Keratinocyte (primary cell): ENCODE measurements around the gene CRACR2B. TPM values are rescaled to one million over a fixed set of nuclear protein-coding genes. Genes with fewer than 3 reads are reported as not detected.

ENCODE experiments used
- DNase-seq: peaks from one replicate; pipeline ENCODE4 v3.0.0-alpha.2; 2011; ENCODE audit warnings: low read depth, missing footprints, low spot score
- FAIRE-seq: peaks from 2 replicates; lab custom pipeline; 2011; peaks lifted over from hg19 to GRCh38; lab: Jason Lieb, UNC
- H2AFZ ChIP-seq: 2 replicates; pipeline ENCODE4 v1.6.0; 2012; ENCODE audit warnings: low read length, control low read depth, inconsistent platforms; ENCODE audit not compliant: control insufficient read depth
- H3K27ac ChIP-seq: 2 replicates; pipeline ENCODE4 v1.5.1; 2011; ENCODE audit warnings: low read length; ENCODE audit not compliant: control insufficient read depth, insufficient read depth
- H3K27me3 ChIP-seq: 3 replicates; pipeline ENCODE4 v1.6.0; 2011; ENCODE audit warnings: low read length; ENCODE audit not compliant: control insufficient read depth, insufficient read depth; ENCODE audit errors: extremely low read depth
- H3K36me3 ChIP-seq, 2 experiments: 2 replicates in 1 of 2; 3 replicates in 1 of 2; pipeline ENCODE4 v1.5.1; 2011; ENCODE audit warnings: low read length in 2 of 2, mild to moderate bottlenecking in 1 of 2; ENCODE audit not compliant: control insufficient read depth in 2 of 2, insufficient read depth in 2 of 2; ENCODE audit errors: extremely low read depth in 1 of 2
- H3K4me1 ChIP-seq: 3 replicates; pipeline ENCODE4 v1.5.1; 2011; ENCODE audit warnings: low read length; ENCODE audit not compliant: control insufficient read depth, insufficient read depth; ENCODE audit errors: extremely low read depth
- H3K4me2 ChIP-seq: 3 replicates; pipeline ENCODE4 v1.6.0; 2011; ENCODE audit warnings: low read depth, low read length; ENCODE audit not compliant: control insufficient read depth, insufficient read depth; ENCODE audit errors: extremely low read depth
- H3K4me3 ChIP-seq, 3 experiments: fragments of 200-600 bp in 1 of 3; sonication (generic) in 1 of 3; 2 replicates in 2 of 3; 3 replicates in 1 of 3; pipeline ENCODE4 v1.5.1; 2011 to 2016; ENCODE audit warnings: low read length in 3 of 3, mild to moderate bottlenecking in 3 of 3, control low read depth in 2 of 3, inconsistent platforms in 1 of 3, low read depth in 1 of 3, mixed read lengths in 1 of 3, mixed run types in 1 of 3, moderate library complexity in 1 of 3; ENCODE audit not compliant: control insufficient read depth in 2 of 3, insufficient read depth in 2 of 3; ENCODE audit errors: extremely low read depth in 1 of 3
- H3K79me2 ChIP-seq: 2 replicates; pipeline ENCODE4 v1.6.0; 2012; ENCODE audit warnings: low read length; ENCODE audit not compliant: control insufficient read depth, insufficient read depth
- H3K9ac ChIP-seq: 3 replicates; pipeline ENCODE4 v1.6.0; 2011; ENCODE audit warnings: low read length; ENCODE audit not compliant: control insufficient read depth, insufficient read depth; ENCODE audit errors: extremely low read depth
- H3K9me1 ChIP-seq: 3 replicates; pipeline ENCODE4 v1.6.0; 2011; ENCODE audit warnings: low read length; ENCODE audit not compliant: control insufficient read depth, insufficient read depth; ENCODE audit errors: extremely low read depth
- H3K9me3 ChIP-seq: 2 replicates; pipeline ENCODE4 v1.5.1; 2012; ENCODE audit warnings: low read depth, low read length; ENCODE audit not compliant: control insufficient read depth
- H4K20me1 ChIP-seq: 3 replicates; pipeline ENCODE4 v1.6.0; 2011; ENCODE audit warnings: low read length; ENCODE audit not compliant: control insufficient read depth, insufficient read depth; ENCODE audit errors: extremely low read depth
- CTCF ChIP-seq, 3 experiments: IDR thresholded peaks in 1 of 3; conservative IDR thresholded peaks in 1 of 3; optimal IDR thresholded peaks in 1 of 3; 2 replicates in 2 of 3; 3 replicates in 1 of 3; pipeline versions ENCODE3 to v1.5.1; 2011; ENCODE audit warnings: low read length in 3 of 3, mild to moderate bottlenecking in 3 of 3, moderate library complexity in 2 of 3, control low read depth in 1 of 3, inconsistent platforms in 1 of 3; ENCODE audit not compliant: insufficient read depth in 2 of 3; ENCODE audit errors: extremely low read depth in 1 of 3
- EZH2 ChIP-seq: IDR thresholded peaks from one replicate; pipeline ENCODE4 v1.6.1; 2012; ENCODE audit warnings: inconsistent platforms, mild to moderate bottlenecking, low read length, moderate library complexity
- dilution Hi-C: fragments of 300-500 bp; cut with MboI; formaldehyde crosslinking; loops from one replicate; pipeline ENCODE4 v1.7.0; 2020; ENCODE audit warnings: low sequenced_read_pairs; ENCODE audit not compliant: extremely low pct_ligation_motif_present
- polyA plus RNA-seq, 5 experiments: library from polyadenylated mRNA; depleted of rRNA in 3 of 5; stranded (reverse) in 3 of 5; stranded (forward) in 1 of 5; unstranded in 1 of 5; fragments of >200 nt; gene quantifications; 1 replicate in 1 of 5; 2 replicates in 3 of 5; 3 replicates in 1 of 5; pipeline versions ENCODE4 v1.2.1 to v1.2.3, GENCODE V29; 2011 to 2012; ENCODE audit warnings: missing spikeins in 2 of 5, low read depth in 1 of 5, low replicate concordance in 1 of 5

CRACR2B gene
- polyA plus RNA-seq, 1 donor (not counting 4 experiments of a cell fraction or from before 2014, with no cell fraction given), result 0.17 TPM

GRCh38 chr11:824292-824880 is 3.3 kb upstream of the CRACR2B start:
- Histone ChIP-seq H3K79me2 (peaks cover 6% of the 10 kb centered on the region), H3K9ac (no peak overlapping the region), H3K4me1 (peaks cover 24% of the 10 kb centered on the region), H3K27me3 (peaks cover 32% of the 10 kb centered on the region), H3K4me2 (no peak overlapping the region), H3K9me3 (no peaks in the 10 kb centered on the region), H3K27ac (no peak overlapping the region), H2AFZ (no peak overlapping the region), H3K4me3 (no peak overlapping the region), H3K9me1 (peaks cover 7% of the 10 kb centered on the region), H4K20me1 (no peaks in the 10 kb centered on the region), H3K36me3 (peaks cover 0 to 8% of the 10 kb centered on the region in 2 experiments)
- DNase-seq (no peak), FAIRE-seq (no peak)
- dilution Hi-C loops, result no loop called here
- TF ChIP-seq EZH2 (no peak), CTCF (optimal IDR thresholded peaks at IDR 0.05 in 1 of 3, IDR thresholded peaks at IDR 0.05 in 1 of 3, conservative IDR thresholded peaks at IDR 0.05 in 1 of 3; ENCODE audit: extremely low read depth in 1 of 3, insufficient read depth in 2 of 3, low read length in 3 of 3) (no peak)

- dilution Hi-C loops, result no loop called here
- peaks cover 0 to 8% of the 10 kb centered on the region in 2 experiments for H3K36me3 ChIP-seq
- FAIRE-seq, result no peak
- no peak overlapping the region for H3K4me3 ChIP-seq
- H3K27ac ChIP-seq, result no peak overlapping the region
- H3K4me1 ChIP-seq, result peaks cover 29% of the 10 kb centered on the region
- H3K4me2 ChIP-seq, result no peak overlapping the region
- H3K79me2 ChIP-seq, result peaks cover 6% of the 10 kb centered on the region
- TF ChIP-seq EZH2 (no peak), CTCF (optimal IDR thresholded peaks at IDR 0.05 in 1 of 3, IDR thresholded peaks at IDR 0.05 in 1 of 3, conservative IDR thresholded peaks at IDR 0.05 in 1 of 3; ENCODE audit: extremely low read depth in 1 of 3, insufficient read depth in 2 of 3, low read length in 3 of 3) (no peak)
- no peaks in the 10 kb centered on the region for H3K9me3 ChIP-seq
- H4K20me1 ChIP-seq, result no peaks in the 10 kb centered on the region
- no peak overlapping the region for H2AFZ ChIP-seq
- no peak for DNase-seq
- peaks cover 37% of the 10 kb centered on the region for H3K27me3 ChIP-seq
- H3K9ac ChIP-seq, result no peak overlapping the region
- H3K9me1 ChIP-seq, result peaks cover 7% of the 10 kb centered on the region
Observed at GRCh38 chr11:824942-825341, 2.8 kb upstream of the CRACR2B start.
